ENCODE data around the gene SWAP70.
"Not testable (repeated sequence)": the region's sequence is repeated elsewhere in the genome, so short reads cannot be mapped to it uniquely, and the experiment has no call there.

SWAP70 gene

DNA sequence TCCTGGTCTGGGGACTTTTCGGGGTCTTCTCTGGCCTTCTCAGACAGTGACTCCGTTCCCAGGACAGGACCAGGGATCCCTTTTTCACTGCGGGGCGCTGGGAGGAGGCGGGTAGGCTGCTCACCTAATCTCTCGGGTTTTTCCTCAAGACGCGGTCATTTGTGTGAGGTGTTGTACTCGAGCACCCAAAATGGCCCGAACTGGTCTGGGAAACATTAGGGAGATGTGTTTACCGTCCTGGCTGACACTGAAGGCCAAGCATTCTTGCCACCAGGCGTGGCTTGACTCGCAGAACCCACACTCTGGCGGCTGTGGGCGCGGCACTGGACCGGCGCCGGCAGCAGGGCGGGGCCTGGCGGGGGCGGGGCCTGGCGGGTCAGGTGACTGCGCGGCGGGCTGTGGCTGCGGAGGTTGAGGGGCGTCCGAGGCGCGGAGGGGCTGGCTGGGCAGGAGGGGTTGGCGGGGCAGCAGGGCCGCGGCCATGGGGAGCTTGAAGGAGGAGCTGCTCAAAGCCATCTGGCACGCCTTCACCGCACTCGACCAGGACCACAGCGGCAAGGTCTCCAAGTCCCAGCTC, at the start of gene SWAP70:
Gene SWAP70, plus strand, starts transcription at position 379 of the 577 bp plus-strand sequence. Its CDS starts 103 bp downstream, at position 482.
- no peak for DNase-seq

DNA sequence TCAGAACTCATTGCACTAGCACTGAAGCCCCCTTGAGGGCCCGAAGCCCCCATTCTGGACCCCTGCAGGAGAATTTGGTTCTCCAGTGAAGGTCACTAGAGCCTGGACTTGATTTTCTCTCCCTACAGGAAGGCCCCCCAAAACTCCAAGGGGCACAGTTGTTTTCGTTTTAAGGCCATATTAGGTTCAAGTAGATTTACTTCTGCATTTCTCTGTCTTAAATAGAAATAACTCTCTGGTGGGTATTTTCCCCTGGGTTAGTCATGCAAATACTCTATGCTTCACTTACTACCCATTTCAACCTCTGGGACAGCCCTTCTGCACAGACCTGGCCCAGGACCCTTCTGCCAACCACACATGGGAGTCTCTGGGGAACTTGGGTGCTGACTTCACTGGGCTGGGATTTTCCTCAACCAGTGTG, 48.8 kb upstream of the SWAP70 start:
- DNase-seq: no peak

- DNase-seq: no peak
These were observed 47.7 kb upstream of the SWAP70 start for GRCh38 chr11:9616042-9616675.

DNA sequence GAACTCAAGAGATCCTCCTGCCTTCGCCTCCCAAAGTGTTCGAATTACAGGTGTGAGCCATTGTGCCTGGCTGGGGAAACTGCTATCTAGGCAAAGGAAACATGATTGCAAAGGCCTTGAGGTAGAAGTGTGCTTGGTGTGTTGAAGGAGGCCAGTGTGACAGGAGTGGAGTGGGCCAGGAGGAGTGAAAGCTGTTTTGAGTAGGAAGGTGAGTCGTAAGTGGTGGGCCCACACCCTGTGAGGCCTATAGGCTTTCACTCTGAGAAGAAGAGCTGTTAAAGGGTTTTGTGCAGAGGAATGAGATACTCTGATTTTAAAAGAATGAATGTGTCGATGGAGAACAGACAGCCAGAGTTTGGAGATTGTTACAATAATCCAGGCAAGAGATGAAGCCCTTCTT, 47.0 kb upstream of the SWAP70 start:
- no peak for DNase-seq

GRCh38 chr11:9617940-9618339, 45.9 kb upstream of the SWAP70 start:
- DNase-seq: no peak

DNA sequence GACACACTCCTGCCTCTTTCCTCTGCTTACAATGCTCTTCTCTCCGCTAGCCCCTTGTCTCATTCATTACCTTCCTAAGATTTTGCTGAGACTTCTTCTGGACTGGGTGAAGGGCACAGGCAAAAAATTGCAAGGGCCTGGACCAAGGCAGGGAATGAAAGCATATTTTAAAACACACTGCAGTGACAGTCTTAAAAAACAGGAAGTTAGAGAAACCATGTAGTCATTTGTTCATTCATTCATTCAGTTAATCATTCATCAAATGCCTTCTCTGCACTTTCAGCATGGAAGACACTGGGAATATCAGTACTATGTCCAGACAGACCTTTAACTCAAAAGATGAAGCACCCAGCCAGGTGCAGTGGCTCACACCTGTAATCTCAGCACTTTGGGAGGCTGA, 44.9 kb upstream of the SWAP70 start:
- DNase-seq: no peak

GRCh38 chr11:9619971-9620370, 43.9 kb upstream of the SWAP70 start:
- no peak for DNase-seq

GRCh38 chr11:9622353-9622752, 41.5 kb upstream of the SWAP70 start:
- DNase-seq: not testable (repeated sequence)

DNA sequence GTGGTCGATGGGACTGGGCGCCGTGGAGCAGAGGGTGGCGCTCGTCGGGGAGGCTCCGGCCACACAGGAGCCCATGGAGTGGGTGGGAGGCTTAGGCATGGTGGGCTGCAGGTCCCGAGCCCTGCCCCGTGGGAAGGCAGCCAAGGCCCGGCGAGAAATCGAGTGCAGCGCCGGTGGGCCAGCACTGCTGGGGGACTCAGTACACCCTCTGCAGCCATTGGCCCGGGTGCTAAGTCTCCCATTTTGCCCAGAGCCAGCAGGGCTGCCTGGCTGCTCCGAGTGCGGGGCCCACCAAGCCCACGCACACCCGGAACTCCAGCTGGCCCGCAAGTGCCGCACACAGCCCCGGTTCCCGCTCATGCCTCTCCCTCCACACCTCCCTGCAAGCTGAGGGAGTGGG, 40.8 kb upstream of the SWAP70 start:
- DNase-seq: not testable (repeated sequence)

DNA sequence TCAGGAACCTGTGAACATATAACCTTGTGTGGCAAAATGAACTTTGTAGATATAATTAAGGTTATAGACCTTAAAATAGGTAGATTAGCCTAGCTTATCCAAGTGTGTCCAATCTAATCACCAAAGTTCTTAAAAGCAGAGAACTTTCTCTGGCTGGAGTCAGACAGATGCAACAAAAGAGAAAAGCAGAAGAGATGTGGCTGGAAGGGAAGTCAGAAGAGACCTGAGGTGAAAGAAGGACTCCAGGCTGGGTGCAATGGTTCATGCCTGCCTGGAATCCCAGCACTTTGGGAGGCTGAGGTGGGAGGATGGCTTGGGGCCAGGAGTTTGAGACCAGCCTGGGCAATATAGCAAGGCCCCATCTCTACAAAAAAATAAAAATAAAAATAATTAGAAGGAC, 39.4 kb upstream of the SWAP70 start:
- DNase-seq: no peak

DNA sequence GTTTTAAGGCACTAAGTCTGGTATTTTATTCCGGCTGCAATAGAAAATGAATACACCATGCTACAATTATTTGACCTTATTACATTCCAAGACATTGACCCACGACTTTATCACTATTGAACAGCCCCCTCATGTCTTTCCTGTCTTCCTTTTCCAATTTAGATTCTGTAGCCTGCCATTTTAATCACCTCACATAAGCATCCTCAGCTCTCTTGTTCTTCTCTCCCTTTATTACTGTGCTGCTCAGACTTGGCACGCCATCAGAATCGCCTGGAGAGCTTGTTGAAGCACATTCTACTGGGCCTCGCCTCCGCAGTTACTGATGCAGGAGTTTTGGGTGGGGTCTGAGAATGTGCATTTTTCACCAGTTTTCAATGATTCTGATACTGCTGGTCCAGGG, 38.7 kb upstream of the SWAP70 start:
- DNase-seq: no peak

GRCh38 chr11:9625728-9626127, 38.1 kb upstream of the SWAP70 start:
- no peak for DNase-seq

DNA sequence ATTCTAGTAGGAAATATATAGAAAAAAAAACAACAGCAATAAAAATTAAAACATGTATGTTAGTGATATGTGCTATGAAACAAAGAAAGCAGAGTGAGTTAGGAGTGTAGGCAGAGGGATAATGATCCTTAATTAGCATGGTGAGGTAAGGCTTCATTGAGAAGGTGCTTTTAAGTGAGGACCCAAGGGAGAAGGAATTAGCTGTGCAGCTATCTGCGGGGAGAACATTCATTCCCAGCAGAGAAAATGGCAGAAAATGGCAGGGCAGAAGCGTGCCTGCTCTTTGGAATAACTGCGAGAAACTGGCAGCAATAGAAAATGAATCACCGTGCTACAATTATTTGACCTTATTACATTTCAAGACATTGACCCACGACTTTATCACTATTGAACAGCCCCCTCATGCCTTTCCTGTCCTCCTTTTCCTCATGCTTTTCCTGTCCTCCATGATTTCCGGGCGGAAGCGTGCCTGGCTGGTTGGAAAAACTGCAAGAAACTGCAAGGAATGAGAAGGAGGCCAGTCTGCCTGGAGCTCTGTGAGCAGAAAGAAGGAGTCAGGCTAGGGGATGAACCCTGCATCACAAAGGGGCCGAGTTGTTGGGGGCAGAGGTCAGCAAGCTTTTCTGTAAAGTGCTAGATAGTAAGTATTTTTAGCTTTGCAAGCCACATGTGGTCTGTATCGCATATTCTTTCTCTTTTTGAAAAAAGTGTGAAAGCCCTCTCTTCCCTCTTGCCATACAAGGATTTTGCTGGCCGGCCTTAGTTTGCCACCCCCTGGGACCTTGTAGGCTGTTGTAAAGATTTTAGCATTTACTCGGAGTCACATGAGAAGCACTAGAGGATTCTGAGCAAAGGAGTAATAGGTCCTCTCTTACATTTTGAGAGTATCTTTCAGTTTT, 37.1 kb upstream of the SWAP70 start:
- DNase-seq: no peak

DNA sequence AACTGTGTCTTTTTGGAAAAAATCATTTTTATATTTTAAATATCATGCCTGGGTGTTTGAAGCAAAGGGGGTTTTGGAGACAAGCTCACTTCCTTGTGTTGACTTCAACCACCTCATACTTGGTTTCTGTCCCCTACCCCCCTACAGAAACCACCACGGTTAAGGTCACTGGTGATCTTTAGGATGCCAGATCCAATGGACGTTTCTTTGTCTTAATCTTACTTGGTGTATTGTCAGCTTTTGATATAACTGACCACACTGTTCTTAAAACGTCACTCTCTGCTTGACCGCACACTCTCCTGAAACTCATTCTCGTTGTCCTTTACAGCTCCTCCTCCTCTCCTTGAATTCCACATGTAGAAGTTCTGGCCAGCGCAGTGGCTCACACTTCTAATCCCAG, 34.8 kb upstream of the SWAP70 start:
- no peak for DNase-seq

- DNase-seq: no peak
These were observed 30.2 kb upstream of the SWAP70 start for GRCh38 chr11:9633679-9634078.

- DNase-seq: no peak
These were observed 27.2 kb upstream of the SWAP70 start for GRCh38 chr11:9636691-9637090.

- no peak for DNase-seq
These were observed 24.8 kb upstream of the SWAP70 start for GRCh38 chr11:9639099-9639498.

- DNase-seq: no peak
These were observed 23.9 kb upstream of the SWAP70 start for GRCh38 chr11:9639985-9640384.

DNA sequence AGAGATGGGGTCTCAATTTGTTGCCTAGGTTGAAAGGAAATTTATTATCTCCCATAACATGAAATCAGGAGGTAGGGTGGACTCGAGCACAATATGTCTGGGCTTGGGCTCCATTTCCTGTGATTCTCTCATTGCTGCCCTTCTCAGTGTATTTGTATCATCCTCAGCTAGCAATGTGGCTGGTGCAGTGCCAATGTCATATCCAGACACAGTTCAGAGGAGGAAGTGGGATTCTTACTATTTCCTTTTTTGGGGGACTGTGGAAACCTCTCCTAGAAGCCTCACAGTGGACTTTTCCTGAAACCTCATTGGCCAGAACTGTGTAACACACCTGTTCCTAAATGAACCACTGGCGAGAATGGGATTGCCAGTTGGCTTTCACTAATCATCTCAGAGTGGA, 21.0 kb upstream of the SWAP70 start:
- no peak for DNase-seq

DNA sequence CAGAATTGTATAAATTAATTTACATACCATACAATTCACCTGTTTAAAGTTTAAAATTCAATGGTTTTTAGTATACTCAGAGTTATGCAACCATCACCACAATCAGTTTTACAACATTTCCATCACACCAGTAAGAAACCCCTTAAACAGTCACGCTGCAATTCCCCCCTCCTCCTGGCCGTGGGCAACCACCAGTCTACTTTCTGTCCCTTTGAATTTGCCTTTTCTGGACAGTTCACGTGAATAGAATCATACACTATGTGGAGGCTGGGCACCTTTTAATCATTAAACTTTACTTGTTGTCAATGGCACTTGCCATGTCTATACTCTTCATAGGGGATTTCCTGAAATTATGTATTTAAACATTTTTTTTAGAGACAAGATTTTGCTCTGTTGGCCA, 20.1 kb upstream of the SWAP70 start:
- no peak for DNase-seq

DNA sequence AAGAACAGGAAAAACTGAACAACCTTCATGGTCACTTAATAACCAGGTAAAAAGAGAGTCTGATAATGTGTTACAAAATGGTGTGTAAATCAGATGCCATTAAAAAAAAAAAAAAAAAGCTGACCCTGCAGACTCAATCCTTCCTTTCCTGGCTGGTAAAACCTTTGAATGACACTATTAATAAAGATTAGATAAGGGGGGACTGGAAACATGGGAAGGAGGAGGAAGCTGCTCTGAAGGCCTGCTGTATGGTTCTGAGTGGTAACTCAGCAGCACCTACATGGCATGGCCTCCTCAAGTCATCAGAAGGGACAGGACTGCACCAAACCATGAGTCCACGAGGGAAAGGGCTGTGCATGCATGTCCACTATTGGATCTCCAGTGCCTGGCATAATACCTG, 18.0 kb upstream of the SWAP70 start:
- DNase-seq: no peak

GRCh38 chr11:9646324-9646723, 17.6 kb upstream of the SWAP70 start:
- DNase-seq: no peak

DNA sequence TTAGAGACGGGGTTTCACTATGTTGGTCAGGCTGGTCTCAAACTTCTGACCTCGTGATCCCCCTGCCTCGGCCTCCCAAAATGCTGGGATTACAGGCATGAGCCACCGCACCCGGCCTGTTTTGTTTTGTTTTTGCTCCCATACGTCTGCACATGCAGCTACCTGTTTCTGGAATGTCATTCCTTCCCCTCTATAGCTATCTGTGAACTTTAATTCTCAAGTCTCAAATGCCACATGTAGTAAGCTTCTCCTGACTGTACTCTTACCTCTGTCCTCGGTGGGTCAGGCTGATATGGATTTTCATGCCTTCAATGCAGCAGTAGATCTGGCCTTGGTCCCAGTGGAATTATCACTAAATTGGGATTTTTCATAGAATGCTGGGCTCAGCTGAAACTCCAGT, 12.4 kb upstream of the SWAP70 start:
- no peak for DNase-seq

All from NCI-H1105 treated with DMSO at 0.1 percent for 48 hours (cell line).